ENCODE measurements around the gene GPANK1. TPM values are rescaled to one million over a fixed set of nuclear protein-coding genes. Genes with fewer than 3 reads are reported as not detected.

Gene GPANK1
- polyA plus RNA-seq, 3 donors from 2014 or later = 17.2 to 29.3 (median 22.9) TPM

GRCh38 chr6:31702405-31702818, 37.6 kb upstream of the GPANK1 start:
- Mint-ChIP-seq H3K4me1 (peaks cover 39 to 41% of the 10 kb centered on the region in 2 donors), H3K4me3 (peak overlapping the region; percentile 94 to 99 (median 96)), H3K27me3 (ENCODE audit: low read depth in 3 of 3) (peaks cover 3 to 8% (median 3%) of the 10 kb centered on the region in 3 donors), H3K27ac (peak overlapping the region; percentile 95 to 99 (median 98)), H3K9me3 (no peaks in the 10 kb centered on the region), H3K36me3 (peaks cover 0 to 7% (median under 1%) of the 10 kb centered on the region in 3 donors)
- no peak for DNase-seq

DNA sequence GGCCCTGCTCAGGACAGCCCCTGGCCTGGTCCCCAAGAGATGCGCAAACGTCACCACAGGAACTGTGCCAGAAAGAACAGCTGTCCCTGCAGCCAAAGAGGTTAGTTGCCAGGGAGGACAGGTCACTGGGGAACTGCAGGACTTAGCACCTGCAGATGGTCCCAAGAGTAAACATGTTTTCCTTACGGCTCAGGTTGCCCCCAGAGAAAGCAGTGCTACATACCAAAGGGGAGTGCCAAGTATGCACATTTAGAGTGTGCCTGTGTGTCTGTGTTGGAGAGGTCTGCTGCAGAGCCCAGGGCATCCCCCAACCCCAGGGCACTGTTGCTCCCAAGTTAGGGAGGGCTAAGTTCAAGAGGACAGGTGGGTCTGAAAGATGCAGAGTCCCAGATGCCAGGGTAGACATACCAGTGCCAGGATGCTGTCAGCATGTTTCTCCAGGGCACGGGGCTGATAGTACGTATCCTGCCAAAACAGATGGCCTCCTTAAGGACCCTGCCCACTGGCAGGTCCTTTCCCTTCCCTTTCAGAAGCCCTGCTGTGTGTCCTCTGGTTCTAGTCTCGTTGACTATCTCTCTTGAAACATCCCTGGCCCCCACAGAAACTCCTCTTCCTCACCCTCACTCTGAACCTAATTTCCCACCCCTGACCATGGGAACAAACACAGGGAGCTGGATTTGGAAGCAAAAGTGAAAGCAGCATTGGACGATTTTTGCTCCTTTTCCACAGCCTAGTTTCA, 37.0 kb upstream of the GPANK1 start:
- DNase-seq = no peak

DNA sequence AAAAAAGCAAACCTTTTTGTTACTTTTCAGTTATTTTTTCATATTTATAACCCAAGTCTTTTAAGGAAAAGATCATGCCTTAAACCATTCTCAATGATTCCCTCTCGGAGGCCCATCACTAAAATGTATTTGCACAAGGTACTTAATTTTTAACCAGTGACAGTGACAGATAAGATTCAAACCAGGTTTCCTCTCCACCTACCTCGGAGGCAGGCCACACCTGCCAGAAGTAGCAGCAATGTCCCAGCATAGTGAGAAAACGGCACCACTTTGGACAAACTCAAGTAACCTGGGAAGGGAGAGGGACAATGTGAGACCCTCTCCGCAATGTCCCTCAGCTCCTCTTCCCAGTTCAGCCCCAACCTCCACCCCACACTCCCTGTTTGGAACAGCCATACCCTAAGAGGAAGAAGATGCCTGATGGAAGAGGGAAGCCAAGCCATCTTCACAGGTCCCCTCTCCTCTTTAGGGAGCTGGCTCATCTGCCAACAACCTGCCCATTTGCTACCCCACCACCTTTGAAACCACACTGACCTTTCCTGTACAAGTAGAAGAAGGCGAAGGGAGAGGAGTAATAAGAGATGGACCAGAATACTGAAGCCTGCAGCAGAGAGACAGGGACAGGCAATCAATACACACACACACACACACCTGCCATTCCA, 36.1 kb upstream of the GPANK1 start:
- Mint-ChIP-seq H3K27me3 (ENCODE audit: low read depth in 3 of 3) (peaks cover 2 to 8% (median 3%) of the 10 kb centered on the region in 3 donors), H3K4me3 (peak overlapping the region; percentile 94 to 99 (median 96)), H3K36me3 (peaks cover 0 to 12% (median 5%) of the 10 kb centered on the region in 3 donors), H3K4me1 (peaks cover 40 to 47% of the 10 kb centered on the region in 2 donors), H3K9me3 (no peaks in the 10 kb centered on the region), H3K27ac (peak overlapping the region; percentile 81 to 99 (median 98))
- no peak for DNase-seq

More for the DNA sequence above, 37.0 kb upstream of the GPANK1 start:
- peaks cover 40 to 46% of the 10 kb centered on the region in 2 donors for H3K4me1 Mint-ChIP-seq
- H3K36me3 Mint-ChIP-seq = peaks cover 0 to 12% (median 5%) of the 10 kb centered on the region in 3 donors
- no peaks in the 10 kb centered on the region for H3K9me3 Mint-ChIP-seq
- H3K27me3 Mint-ChIP-seq (ENCODE audit: low read depth in 3 of 3) = peaks cover 2 to 8% (median 3%) of the 10 kb centered on the region in 3 donors
- H3K27ac Mint-ChIP-seq = peak overlapping the region; percentile 95 to 99 (median 98)
- H3K4me3 Mint-ChIP-seq = peak overlapping the region; percentile 94 to 99 (median 96)

GRCh38 chr6:31697555-31697954, 32.8 kb upstream of the GPANK1 start:
- Mint-ChIP-seq H3K36me3 (peaks cover 5 to 18% (median 14%) of the 10 kb centered on the region in 3 donors), H3K27me3 (ENCODE audit: low read depth in 3 of 3) (peaks cover 0 to 3% (median 1%) of the 10 kb centered on the region in 3 donors), H3K9me3 (no peaks in the 10 kb centered on the region), H3K4me3 (no peak overlapping the region), H3K4me1 (peaks cover 29 to 37% of the 10 kb centered on the region in 2 donors), H3K27ac (peak overlapping the region; percentile 0 to 63 (median 42))
- DNase-seq = no peak

- Mint-ChIP-seq H3K4me3 (no peak overlapping the region), H3K4me1 (peaks cover 5 to 15% of the 10 kb centered on the region in 2 donors), H3K9me3 (no peaks in the 10 kb centered on the region), H3K36me3 (peaks cover 5 to 34% (median 18%) of the 10 kb centered on the region in 3 donors), H3K27ac (no peak overlapping the region), H3K27me3 (ENCODE audit: low read depth in 3 of 3) (peaks cover 0 to 2% (median 0%) of the 10 kb centered on the region in 3 donors)
- DNase-seq = no peak
These were observed 28.7 kb upstream of the GPANK1 start for GRCh38 chr6:31693535-31693934.

- DNase-seq = no peak
- Mint-ChIP-seq H3K27ac (no peak overlapping the region), H3K27me3 (ENCODE audit: low read depth in 3 of 3) (peaks cover 0 to 2% (median 0%) of the 10 kb centered on the region in 3 donors), H3K4me1 (peaks cover 4 to 11% of the 10 kb centered on the region in 2 donors), H3K9me3 (no peaks in the 10 kb centered on the region), H3K36me3 (peaks cover 6 to 32% (median 18%) of the 10 kb centered on the region in 3 donors), H3K4me3 (no peak overlapping the region)
These were observed 28.1 kb upstream of the GPANK1 start for GRCh38 chr6:31692886-31693285.

- no peak overlapping the region for H3K4me3 Mint-ChIP-seq
- no peak for DNase-seq
- H3K27me3 Mint-ChIP-seq (ENCODE audit: low read depth in 3 of 3) = peaks cover 0 to 2% (median 0%) of the 10 kb centered on the region in 3 donors
- no peaks in the 10 kb centered on the region for H3K9me3 Mint-ChIP-seq
- H3K36me3 Mint-ChIP-seq = peaks cover 8 to 36% (median 17%) of the 10 kb centered on the region in 3 donors
- peaks cover 0 to 6% of the 10 kb centered on the region in 2 donors for H3K4me1 Mint-ChIP-seq
- H3K27ac Mint-ChIP-seq = no peak overlapping the region
These were observed 27.6 kb upstream of the GPANK1 start for GRCh38 chr6:31692353-31692752.

DNA sequence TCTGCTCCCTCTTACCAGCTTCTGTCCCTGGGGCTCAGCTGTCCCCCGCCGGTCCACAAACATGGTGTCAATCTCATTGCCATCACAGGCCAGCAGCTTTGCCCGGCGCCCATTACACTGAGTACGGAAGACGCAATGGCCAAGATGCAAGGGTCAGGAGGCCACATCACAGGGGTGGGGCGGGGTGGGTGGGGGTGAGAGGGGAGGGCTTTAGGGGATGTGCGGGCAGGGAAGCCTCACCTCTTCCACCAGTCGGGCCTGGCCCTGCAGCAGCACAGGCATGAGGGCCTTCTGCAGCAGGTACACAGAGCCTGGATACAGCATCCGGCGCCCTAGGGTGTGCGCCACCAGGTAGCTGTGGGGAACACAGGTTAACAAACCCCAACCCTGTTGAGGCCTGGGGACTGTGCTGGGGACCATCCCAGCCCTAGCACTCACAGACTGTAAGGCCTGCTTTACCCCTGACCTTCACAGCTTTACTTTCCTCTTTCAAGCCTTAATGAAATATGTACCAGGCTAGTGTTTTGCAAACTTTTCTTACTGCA, 26.8 kb upstream of the GPANK1 start:
- no peaks in the 10 kb centered on the region for H3K9me3 Mint-ChIP-seq
- peaks cover 0 to 2% (median 0%) of the 10 kb centered on the region in 3 donors for H3K27me3 Mint-ChIP-seq (ENCODE audit: low read depth in 3 of 3)
- peaks cover 8 to 36% (median 12%) of the 10 kb centered on the region in 3 donors for H3K36me3 Mint-ChIP-seq
- no peak for DNase-seq
- peak overlapping the region in 1 of 6 donors; percentile 26 for H3K27ac Mint-ChIP-seq
- H3K4me1 Mint-ChIP-seq = no peaks in the 10 kb centered on the region
- H3K4me3 Mint-ChIP-seq = no peak overlapping the region

DNA sequence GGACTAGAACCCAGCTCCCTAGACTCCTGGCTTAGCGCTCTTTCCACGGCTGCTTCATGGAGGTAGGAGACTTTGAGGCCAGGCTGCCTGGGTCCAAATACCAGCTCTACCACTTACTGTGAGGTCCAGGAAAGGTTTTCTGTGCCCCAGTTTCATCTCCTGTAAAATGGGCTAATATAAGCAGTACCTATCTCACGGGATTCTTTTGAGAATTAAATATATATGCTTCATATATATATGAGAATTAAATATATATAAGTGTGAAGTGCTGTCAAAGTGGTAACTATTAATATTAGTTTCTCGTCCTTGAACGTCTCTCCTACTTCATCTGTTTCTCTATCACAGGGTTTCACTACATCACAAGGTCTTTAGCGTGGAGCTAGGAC, 26.3 kb upstream of the GPANK1 start:
- H3K9me3 Mint-ChIP-seq = no peaks in the 10 kb centered on the region
- no peak for DNase-seq
- H3K4me1 Mint-ChIP-seq = no peaks in the 10 kb centered on the region
- peaks cover 0 to 2% (median 2%) of the 10 kb centered on the region in 3 donors for H3K27me3 Mint-ChIP-seq (ENCODE audit: low read depth in 3 of 3)
- no peak overlapping the region for H3K4me3 Mint-ChIP-seq
- peak overlapping the region in 1 of 6 donors; percentile 18 for H3K27ac Mint-ChIP-seq
- peaks cover 13 to 41% (median 16%) of the 10 kb centered on the region in 3 donors for H3K36me3 Mint-ChIP-seq

GRCh38 chr6:31690231-31691077, 25.7 kb upstream of the GPANK1 start:
- H3K27ac Mint-ChIP-seq = peak overlapping the region in 4 of 6 donors; percentile 18 to 70 (median 34)
- peaks cover 0 to 3% (median 2%) of the 10 kb centered on the region in 3 donors for H3K27me3 Mint-ChIP-seq (ENCODE audit: low read depth in 3 of 3)
- H3K9me3 Mint-ChIP-seq = no peaks in the 10 kb centered on the region
- DNase-seq = no peak
- H3K4me3 Mint-ChIP-seq = no peak overlapping the region
- H3K4me1 Mint-ChIP-seq = no peaks in the 10 kb centered on the region
- H3K36me3 Mint-ChIP-seq = peaks cover 14 to 42% (median 16%) of the 10 kb centered on the region in 3 donors

- H3K27ac Mint-ChIP-seq = peak overlapping the region in 3 of 6 donors; percentile 51 to 70 (median 55)
- H3K27me3 Mint-ChIP-seq (ENCODE audit: low read depth in 3 of 3) = peaks cover 0 to 4% (median 2%) of the 10 kb centered on the region in 3 donors
- H3K4me1 Mint-ChIP-seq = no peaks in the 10 kb centered on the region
- peaks cover 9 to 36% (median 11%) of the 10 kb centered on the region in 3 donors for H3K36me3 Mint-ChIP-seq
- no peak overlapping the region for H3K4me3 Mint-ChIP-seq
- no peak for DNase-seq
- H3K9me3 Mint-ChIP-seq = no peaks in the 10 kb centered on the region
These were observed 24.7 kb upstream of the GPANK1 start for GRCh38 chr6:31689249-31690110.
